Airway epithelial cell (primary cell): ENCODE data around the gene NKAPD1. TPM values are rescaled to one million over a fixed set of nuclear protein-coding genes. Genes with fewer than 3 reads are reported as not detected.

ENCODE experiments used
- total RNA-seq: library from RNA; depleted of rRNA; stranded (reverse); fragments of >200 nt; gene quantifications from 2 replicates; pipeline ENCODE4 v1.2.3, GENCODE V29; 2015

Gene NKAPD1
- total RNA-seq, result 7.1 and 27.6 TPM in 2 replicates

DNA sequence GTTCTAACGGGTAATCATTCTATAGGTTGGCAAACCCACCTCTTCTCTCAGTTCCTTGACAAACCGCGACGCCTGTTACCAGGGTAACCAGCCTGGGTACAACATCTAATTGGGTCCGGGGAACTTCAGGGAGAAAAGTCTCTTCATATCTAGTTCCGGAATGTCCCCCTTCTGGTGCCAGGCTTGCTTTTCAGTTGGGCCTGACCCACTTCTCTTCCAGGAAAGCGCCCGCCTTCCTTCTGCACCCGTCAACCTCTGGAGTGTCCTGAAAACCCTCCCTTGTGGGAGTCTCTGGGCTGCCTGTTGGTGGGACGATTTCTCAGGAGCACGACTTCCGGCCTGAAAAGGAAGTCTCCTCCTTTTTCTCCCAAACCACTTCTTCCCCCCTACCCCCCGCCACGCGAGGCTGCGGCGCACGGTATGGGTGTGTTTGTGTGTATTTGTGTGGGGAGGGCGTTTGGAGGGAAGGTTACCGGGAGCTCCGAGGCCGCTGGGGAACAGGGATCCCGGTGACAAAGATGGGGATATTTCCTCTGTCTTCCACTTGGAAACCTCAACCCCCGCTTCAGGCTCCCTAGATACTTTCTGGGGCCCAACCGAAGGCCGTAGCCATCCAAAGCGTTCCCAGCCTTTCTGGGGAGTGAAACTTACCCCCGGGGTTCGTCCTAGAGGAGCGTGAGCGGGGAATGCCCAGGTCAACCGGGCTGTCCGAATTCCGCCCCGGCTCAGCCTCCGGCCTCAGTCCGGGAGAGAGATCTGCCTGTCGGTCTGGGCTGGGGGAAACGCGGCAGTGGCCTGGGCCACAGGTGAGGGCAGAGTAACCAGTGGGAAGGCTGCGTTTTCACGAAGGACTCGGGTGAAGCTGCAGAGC, at the start of gene NKAPD1, which contains the start of gene PIH1D2:
TSS of gene NKAPD1 (plus strand) at position 359 of the 871 bp plus-strand sequence. CDS start 1,276 bp downstream, outside the sequence.
TSS of gene PIH1D2 (minus strand) at position 77 of the 871 bp plus-strand sequence. CDS start 843 bp downstream, outside the sequence.

DNA sequence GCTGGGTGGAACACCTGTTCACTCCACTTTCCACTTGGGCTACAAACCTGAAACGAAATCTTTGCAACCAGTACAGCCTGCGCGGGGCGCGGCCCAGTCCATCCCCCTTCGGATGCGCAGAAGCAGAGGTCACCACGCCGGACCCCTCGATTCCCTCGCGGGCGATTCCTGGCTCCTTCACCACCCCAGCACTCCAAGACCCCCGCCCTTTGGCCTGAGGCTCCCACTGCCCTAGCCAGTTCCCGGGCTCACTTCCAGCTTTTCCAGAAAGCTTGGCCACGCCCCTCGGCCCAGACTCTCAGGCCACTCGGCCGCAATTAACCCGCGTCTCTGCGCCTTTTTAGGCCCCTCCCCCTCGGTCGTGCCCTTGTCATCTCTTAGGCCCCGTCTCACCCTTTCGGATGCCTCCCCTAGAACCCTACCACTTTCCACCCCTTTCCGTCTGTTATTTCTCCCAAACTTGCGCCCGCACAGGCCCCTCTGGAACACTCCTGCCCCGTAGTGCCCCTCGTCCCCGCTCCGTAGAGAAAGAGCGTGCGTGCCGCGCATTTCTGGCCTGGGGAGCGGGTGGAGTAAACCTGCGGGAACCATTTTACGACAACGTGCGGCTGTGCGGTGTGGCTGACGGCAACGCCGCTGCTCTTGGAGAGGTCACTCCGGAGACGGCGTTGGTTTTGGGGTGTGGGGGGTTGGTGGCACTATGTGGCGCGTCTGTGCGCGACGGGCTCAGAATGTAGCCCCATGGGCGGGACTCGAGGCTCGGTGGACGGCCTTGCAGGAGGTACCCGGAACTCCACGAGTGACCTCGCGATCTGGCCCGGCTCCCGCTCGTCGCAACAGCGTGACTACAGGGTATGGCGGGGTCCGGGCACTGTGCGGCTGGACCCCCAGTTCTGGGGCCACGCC, 49.1 kb upstream of the NKAPD1 start, which contains the start of gene DLAT:
TSS of gene DLAT (plus strand) at position 636 of the 906 bp plus-strand sequence. CDS start at position 701, 65 bp downstream.

DNA sequence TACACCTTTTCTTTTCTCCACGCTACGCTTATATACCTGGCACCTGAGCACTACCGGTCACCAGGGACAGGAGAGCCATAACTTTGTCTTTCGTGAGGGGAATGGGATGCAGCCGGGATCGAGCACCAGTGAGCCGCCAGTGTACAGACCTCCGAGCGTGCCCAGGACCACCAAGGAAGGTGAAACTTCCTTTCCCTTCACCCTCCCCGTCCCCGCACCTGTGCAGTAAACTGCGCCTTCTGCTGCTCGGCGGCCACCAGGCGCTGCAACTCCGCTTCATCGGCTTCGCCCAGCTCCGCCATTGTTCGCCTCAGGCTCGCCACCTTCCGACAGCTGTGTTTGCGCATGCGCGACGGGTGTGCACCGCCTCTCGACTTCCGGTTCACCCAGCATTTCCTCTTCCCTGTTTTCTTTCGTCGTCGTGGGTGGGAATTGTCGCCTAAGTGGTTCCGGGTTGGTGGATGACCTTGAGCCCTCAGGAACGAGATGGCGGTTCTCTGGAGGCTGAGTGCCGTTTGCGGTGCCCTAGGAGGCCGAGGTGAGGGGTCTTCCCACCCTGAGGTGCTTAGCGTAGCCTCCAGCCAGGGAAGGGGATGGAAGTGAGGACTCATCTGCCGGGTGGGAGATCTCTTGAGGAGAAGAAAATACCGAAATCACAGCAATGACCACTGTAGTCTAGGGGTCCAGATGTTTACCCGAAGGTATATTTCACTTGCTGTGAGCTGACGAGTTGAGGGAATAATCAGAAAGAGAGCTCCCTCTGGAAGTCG, 12.5 kb downstream of the NKAPD1 start, which contains the start of the genes SDHD and TIMM8B:
TSS of gene SDHD (plus strand) at position 452 of the 770 bp plus-strand sequence. CDS start at position 487, 35 bp downstream.
TSS of gene TIMM8B (minus strand) at position 335 of the 770 bp plus-strand sequence. CDS start at position 302, 33 bp downstream.

Other genes with a start within 250 kb of the NKAPD1 start
- 24.2 and 30.8 TPM in 2 replicates for gene ALG9, start 202.7 kb upstream of the NKAPD1 start, total RNA-seq
- 1.3 and 2.7 TPM in 2 replicates for gene FDXACB1, start 195.1 kb upstream of the NKAPD1 start, total RNA-seq
- 7.9 and 21.2 TPM in 2 replicates for gene CFAP68, start 194.8 kb upstream of the NKAPD1 start, total RNA-seq
- gene CRYAB, start 162.5 kb upstream of the NKAPD1 start, total RNA-seq, result 4.2 and 16.6 TPM in 2 replicates
- gene HSPB2, start 161.6 kb upstream of the NKAPD1 start, total RNA-seq, result not detected in 2 replicates
- 3.0 and 5.9 TPM in 2 replicates for gene C11orf52, start 155.4 kb upstream of the NKAPD1 start, total RNA-seq
- 3.5 and 3.6 TPM in 2 replicates for gene DIXDC1, start 137.0 kb upstream of the NKAPD1 start, total RNA-seq
- 38.7 and 50.3 TPM in 2 replicates for gene DLAT, start 48.9 kb upstream of the NKAPD1 start, total RNA-seq
- 0.33 and 1.3 TPM in 2 replicates for gene PIH1D2, start 282 bp upstream of the NKAPD1 start, total RNA-seq
- 55.5 and 63.3 TPM in 2 replicates for gene TIMM8B, start 12.5 kb downstream of the NKAPD1 start, total RNA-seq
- 69.7 and 77.3 TPM in 2 replicates for gene SDHD, start 12.6 kb downstream of the NKAPD1 start, total RNA-seq
- gene IL18, start 89.8 kb downstream of the NKAPD1 start, total RNA-seq, result 59.2 and 62.4 TPM in 2 replicates
- 0.28 TPM in 1 of 2 replicates, not detected in the other for gene TEX12, start 93.1 kb downstream of the NKAPD1 start, total RNA-seq
- 0.28 TPM in 1 of 2 replicates, not detected in the other for gene BCO2, start 101.2 kb downstream of the NKAPD1 start, total RNA-seq
- 44.3 and 48.3 TPM in 2 replicates for gene PTS, start 152.1 kb downstream of the NKAPD1 start, total RNA-seq
- not detected in 2 replicates for gene PLET1, start 186.6 kb downstream of the NKAPD1 start, total RNA-seq